Neural crest cell (in vitro differentiated cells): Measurements from ENCODE around the gene CCNF. TPM values are rescaled to one million over a fixed set of nuclear protein-coding genes. Genes with fewer than 3 reads are reported as not detected.
A peak's percentile ranks its signal among the peaks of the same experiment; 100 is the strongest.

Source experiments
- DNase-seq: peaks from one replicate; pipeline ENCODE4 v3.0.0; 2021; ENCODE audit warnings: low read depth, mixed read lengths, low spot score
- H3K27ac Mint-ChIP-seq: one replicate; pipeline ENCODE4 v1.8.0; 2021; ENCODE audit warnings: mild to moderate bottlenecking, mixed read lengths; ENCODE audit not compliant: unreplicated experiment
- H3K27me3 Mint-ChIP-seq: 2 replicates; pipeline ENCODE4 v1.8.0; 2021; ENCODE audit warnings: low read depth, mild to moderate bottlenecking, mixed read lengths
- H3K36me3 Mint-ChIP-seq: 2 replicates; pipeline ENCODE4 v1.8.0; 2021; ENCODE audit warnings: low read depth, mild to moderate bottlenecking, mixed read lengths
- H3K4me1 Mint-ChIP-seq: 2 replicates; pipeline ENCODE4 v1.8.0; 2021; ENCODE audit warnings: mixed read lengths
- H3K4me3 Mint-ChIP-seq: one replicate; pipeline ENCODE4 v1.8.0; 2021; ENCODE audit warnings: mild to moderate bottlenecking, mixed read lengths
- H3K9me3 Mint-ChIP-seq: 2 replicates; pipeline ENCODE4 v1.8.0; 2021; ENCODE audit warnings: mixed read lengths
- CTCF ChIP-seq: fragments of 200-600 bp; sonication (generic); conservative IDR thresholded peaks from 2 replicates; pipeline ENCODE4 v1.5.0; 2021; ENCODE audit warnings: antibody characterized with exemption, mild to moderate bottlenecking
- total RNA-seq: library from RNA; stranded (reverse); gene quantifications from 2 replicates; pipeline ENCODE4 v1.2.1, GENCODE V29; 2021

The CCNF gene
- total RNA-seq, 1 donor from 2014 or later: 67.5 TPM

DNA sequence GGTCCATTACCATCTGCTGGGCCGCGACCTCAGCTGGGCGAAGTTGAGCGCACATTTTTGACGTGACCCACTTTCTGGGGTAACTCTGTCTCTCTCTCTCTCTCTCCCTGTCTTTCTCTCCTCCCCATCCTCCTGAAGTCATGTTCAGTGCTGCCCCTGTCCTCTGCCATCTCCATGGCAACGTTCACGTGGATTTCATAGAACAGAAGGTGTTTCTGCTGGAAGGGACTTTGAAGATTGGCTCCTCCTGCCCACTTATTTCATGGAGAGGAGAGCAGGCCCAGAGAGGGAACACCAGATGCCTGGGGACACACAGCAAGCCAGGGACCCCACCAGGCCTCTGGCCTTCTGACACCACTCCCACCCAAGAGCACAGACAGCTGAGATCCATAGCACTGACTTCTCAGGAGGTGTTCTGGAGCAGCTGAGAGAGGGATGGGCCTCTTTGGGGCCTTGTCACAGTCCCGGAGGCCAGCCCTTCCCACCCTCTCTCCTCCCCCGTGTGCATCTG lies 4.2 kb upstream of the CCNF start:
- Mint-ChIP-seq H3K27me3 (no peaks in the 10 kb centered on the region), H3K4me3 (no peak overlapping the region), H3K27ac (peak overlapping the region; percentile 40), H3K4me1 (peaks cover 19% of the 10 kb centered on the region), H3K9me3 (no peaks in the 10 kb centered on the region), H3K36me3 (no peaks in the 10 kb centered on the region)
- no peak for TF ChIP-seq CTCF
- DNase-seq: no peak

DNA sequence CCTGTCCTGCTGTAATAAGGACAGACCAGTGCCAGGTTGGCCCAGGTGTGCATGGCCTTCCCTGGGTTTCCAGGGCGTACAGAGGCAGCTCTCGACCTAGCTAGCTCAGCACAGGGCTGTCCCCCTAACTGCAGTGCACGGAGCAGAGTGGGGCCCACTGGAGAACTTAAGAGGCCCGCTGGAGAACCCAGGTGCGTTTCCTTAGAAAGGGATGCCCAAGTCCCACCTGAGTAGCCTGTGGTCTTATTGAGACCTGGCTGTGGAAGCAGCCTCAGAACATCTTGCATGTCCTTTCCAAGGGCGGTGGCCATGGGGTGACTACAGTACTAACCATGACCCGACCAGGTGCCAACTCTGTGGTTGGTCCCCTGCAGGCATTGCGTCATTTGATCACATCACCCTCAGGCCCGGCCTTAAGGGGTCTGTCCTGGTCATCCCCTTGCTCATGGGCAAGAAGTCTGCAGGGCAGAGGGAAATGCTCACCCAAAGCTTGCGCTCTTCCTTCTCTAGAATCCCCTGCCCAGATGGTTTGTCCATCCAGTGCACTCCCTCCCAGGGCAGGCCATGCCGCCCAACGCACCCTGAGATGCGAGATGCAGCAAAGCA lies 3.3 kb upstream of the CCNF start:
- TF ChIP-seq CTCF: no peak
- H3K4me3 Mint-ChIP-seq: peak overlapping the region; percentile 57
- peaks cover 28% of the 10 kb centered on the region for H3K4me1 Mint-ChIP-seq
- no peak for DNase-seq
- H3K27ac Mint-ChIP-seq: no peak overlapping the region
- H3K36me3 Mint-ChIP-seq: no peaks in the 10 kb centered on the region
- no peaks in the 10 kb centered on the region for H3K9me3 Mint-ChIP-seq
- no peaks in the 10 kb centered on the region for H3K27me3 Mint-ChIP-seq

GRCh38 chr16:2426941-2427361 lies 2.3 kb upstream of the CCNF start:
- peak overlapping the region; percentile 49 for H3K4me3 Mint-ChIP-seq
- H3K27ac Mint-ChIP-seq: no peak overlapping the region
- TF ChIP-seq CTCF: no peak

GRCh38 chr16:2427526-2427925 lies 1.7 kb upstream of the CCNF start:
- DNase-seq: no peak
- Mint-ChIP-seq H3K27me3 (no peaks in the 10 kb centered on the region), H3K27ac (peak overlapping the region; percentile 78), H3K4me3 (peak overlapping the region; percentile 87), H3K4me1 (peaks cover 30% of the 10 kb centered on the region), H3K9me3 (no peaks in the 10 kb centered on the region), H3K36me3 (no peaks in the 10 kb centered on the region)
- no peak for TF ChIP-seq CTCF

More at GRCh38 chr16:2426941-2427361, 2.3 kb upstream of the CCNF start:
- H3K4me1 Mint-ChIP-seq: peaks cover 30% of the 10 kb centered on the region
- H3K27me3 Mint-ChIP-seq: no peaks in the 10 kb centered on the region
- no peaks in the 10 kb centered on the region for H3K9me3 Mint-ChIP-seq
- no peaks in the 10 kb centered on the region for H3K36me3 Mint-ChIP-seq
- no peak for DNase-seq

GRCh38 chr16:2428051-2428783 lies 1.0 kb upstream of the CCNF start:
- H3K27ac Mint-ChIP-seq: peak overlapping the region; percentile 9
- no peaks in the 10 kb centered on the region for H3K9me3 Mint-ChIP-seq
- TF ChIP-seq CTCF: no peak
- H3K4me1 Mint-ChIP-seq: peaks cover 27% of the 10 kb centered on the region
- peak overlapping the region; percentile 87 for H3K4me3 Mint-ChIP-seq
- peaks cover 3% of the 10 kb centered on the region for H3K36me3 Mint-ChIP-seq
- peak; percentile 33 for DNase-seq
- no peaks in the 10 kb centered on the region for H3K27me3 Mint-ChIP-seq
